ENCODE data around the gene POLD4. TPM values are rescaled to one million over a fixed set of nuclear protein-coding genes. Genes with fewer than 3 reads are reported as not detected.
"Not testable (repeated sequence)": the region's sequence is repeated elsewhere in the genome, so short reads cannot be mapped to it uniquely, and the experiment has no call there.

POLD4 gene
- total RNA-seq (2014; rRNA removed; shearing (Covaris generic)), result 81.8 and 125 TPM in 2 replicates

GRCh38 chr11:67353317-67354074 lies at the start of gene POLD4:
TSS of gene POLD4 (minus strand) at chr11:67353546. CDS start at chr11:67353399, 147 bp downstream.
- peaks cover 65% of the 10 kb centered on the region for H3K4me1 ChIP-seq (replicated peaks)
- peak within 1 kb of the TSS; percentile 95 for H3K27ac ChIP-seq
- DNase-seq (ENCODE audit: low read depth in 1 of 2, low spot score in 2 of 2), result peak; percentile 100
- no peaks in the 10 kb centered on the region for H3K9me3 ChIP-seq (replicated peaks)
- H3K36me3 ChIP-seq, result peaks cover 4% of the 10 kb centered on the region; the same call in 1 of the 2 replicates
- no peaks in the 10 kb centered on the region for H3K27me3 ChIP-seq (replicated peaks)
- peak within 1 kb of the TSS; percentile 46 for H3K4me3 ChIP-seq

GRCh38 chr11:67403085-67403484 lies 49.7 kb upstream of the POLD4 start:
- peaks cover 36% of the 10 kb centered on the region for H3K36me3 ChIP-seq
- not testable (repeated sequence) for H3K4me3 ChIP-seq; H3K27ac ChIP-seq; DNase-seq (ENCODE audit: low read depth in 1 of 2, low spot score in 2 of 2); H3K9me3 ChIP-seq (replicated peaks)
- H3K4me1 ChIP-seq (replicated peaks), result peaks cover 23% of the 10 kb centered on the region
- peaks cover 12% of the 10 kb centered on the region for H3K27me3 ChIP-seq (replicated peaks)

GRCh38 chr11:67402192-67402839 lies 49.0 kb upstream of the POLD4 start:
- peak overlapping the region; percentile 98 for H3K4me3 ChIP-seq
- H3K4me1 ChIP-seq (replicated peaks), result peaks cover 23% of the 10 kb centered on the region
- peak overlapping the region; percentile 96 for H3K27ac ChIP-seq
- peak in 1 of 2 experiments; percentile 83 for DNase-seq (ENCODE audit: low read depth in 1 of 2, low spot score in 2 of 2)
- H3K9me3 ChIP-seq (replicated peaks); H3K27me3 ChIP-seq (replicated peaks): not testable (repeated sequence)
- peaks cover 43% of the 10 kb centered on the region for H3K36me3 ChIP-seq

GRCh38 chr11:67401495-67402191 lies 48.3 kb upstream of the POLD4 start, which contains the start of gene PPP1CA:
TSS of gene PPP1CA (minus strand) at chr11:67401858. CDS start at chr11:67401782, 76 bp downstream.
- Histone ChIP-seq H3K9me3 (replicated peaks) (peaks cover 6% of the 10 kb centered on the region), H3K4me1 (replicated peaks) (peaks cover 23% of the 10 kb centered on the region), H3K27me3 (replicated peaks) (no peaks in the 10 kb centered on the region), H3K4me3 (peak within 1 kb of the TSS; percentile 98), H3K27ac (peak within 1 kb of the TSS; percentile 96), H3K36me3 (peaks cover 48% of the 10 kb centered on the region)
- peak; percentile 97 for DNase-seq (ENCODE audit: low read depth in 1 of 2, low spot score in 2 of 2)

GRCh38 chr11:67400942-67401494 lies 47.7 kb upstream of the POLD4 start:
- Histone ChIP-seq H3K27ac (peak overlapping the region; percentile 96), H3K36me3 (peaks cover 54% of the 10 kb centered on the region), H3K9me3 (replicated peaks) (peaks cover 6% of the 10 kb centered on the region), H3K4me1 (replicated peaks) (peaks cover 23% of the 10 kb centered on the region), H3K27me3 (replicated peaks) (no peaks in the 10 kb centered on the region), H3K4me3 (peak overlapping the region; percentile 98)
- no peak for DNase-seq (ENCODE audit: low read depth in 1 of 2, low spot score in 2 of 2)

GRCh38 chr11:67400251-67400941 lies 47.0 kb upstream of the POLD4 start:
- Histone ChIP-seq H3K4me1 (replicated peaks) (peaks cover 23% of the 10 kb centered on the region), H3K27ac (no peak overlapping the region; the same call in 1 of the 2 replicates), H3K4me3 (peak overlapping the region; percentile 98), H3K9me3 (replicated peaks) (peaks cover 6% of the 10 kb centered on the region), H3K36me3 (peaks cover 61% of the 10 kb centered on the region), H3K27me3 (replicated peaks) (no peaks in the 10 kb centered on the region)
- DNase-seq (ENCODE audit: low read depth in 1 of 2, low spot score in 2 of 2), result no peak

- no peak overlapping the region for H3K4me3 ChIP-seq
Measured at GRCh38 chr11:67398661-67399563, 45.6 kb upstream of the POLD4 start.

GRCh38 chr11:67397986-67398660 lies 44.8 kb upstream of the POLD4 start:
- no peak overlapping the region for H3K4me3 ChIP-seq
- no peaks in the 10 kb centered on the region for H3K27me3 ChIP-seq (replicated peaks)
- no peak overlapping the region for H3K27ac ChIP-seq
- H3K36me3 ChIP-seq, result peaks cover 81% of the 10 kb centered on the region
- H3K9me3 ChIP-seq (replicated peaks), result peaks cover 6% of the 10 kb centered on the region
- no peak for DNase-seq (ENCODE audit: low read depth in 1 of 2, low spot score in 2 of 2)
- peaks cover 23% of the 10 kb centered on the region for H3K4me1 ChIP-seq (replicated peaks)

More at GRCh38 chr11:67398661-67399563, 45.6 kb upstream of the POLD4 start:
- Histone ChIP-seq H3K27me3 (replicated peaks) (no peaks in the 10 kb centered on the region), H3K9me3 (replicated peaks) (peaks cover 6% of the 10 kb centered on the region), H3K36me3 (peaks cover 73% of the 10 kb centered on the region), H3K27ac (no peak overlapping the region), H3K4me1 (replicated peaks) (peaks cover 23% of the 10 kb centered on the region)
- no peak for DNase-seq (ENCODE audit: low read depth in 1 of 2, low spot score in 2 of 2)

- DNase-seq (ENCODE audit: low read depth in 1 of 2, low spot score in 2 of 2), result no peak
- no peak overlapping the region for H3K4me3 ChIP-seq
- no peak overlapping the region for H3K27ac ChIP-seq
- no peaks in the 10 kb centered on the region for H3K27me3 ChIP-seq (replicated peaks)
- peaks cover 87% of the 10 kb centered on the region for H3K36me3 ChIP-seq
- peaks cover 27% of the 10 kb centered on the region for H3K4me1 ChIP-seq (replicated peaks)
- peaks cover 6% of the 10 kb centered on the region for H3K9me3 ChIP-seq (replicated peaks)
Measured at GRCh38 chr11:67397536-67397935, 44.2 kb upstream of the POLD4 start.

- H3K36me3 ChIP-seq, result peaks cover 89% of the 10 kb centered on the region
- no peak overlapping the region for H3K4me3 ChIP-seq
- no peak overlapping the region for H3K27ac ChIP-seq
- H3K27me3 ChIP-seq (replicated peaks), result no peaks in the 10 kb centered on the region
- peaks cover 6% of the 10 kb centered on the region for H3K9me3 ChIP-seq (replicated peaks)
- H3K4me1 ChIP-seq (replicated peaks), result peaks cover 23% of the 10 kb centered on the region
- DNase-seq (ENCODE audit: low read depth in 1 of 2, low spot score in 2 of 2), result no peak
Measured at GRCh38 chr11:67396587-67397389, 43.4 kb upstream of the POLD4 start.

- peaks cover 2% of the 10 kb centered on the region for H3K9me3 ChIP-seq (replicated peaks)
- H3K27me3 ChIP-seq (replicated peaks), result no peaks in the 10 kb centered on the region
- H3K27ac ChIP-seq, result no peak overlapping the region
- H3K36me3 ChIP-seq, result peaks cover 88% of the 10 kb centered on the region
- no peak overlapping the region for H3K4me3 ChIP-seq
- no peak for DNase-seq (ENCODE audit: low read depth in 1 of 2, low spot score in 2 of 2)
- H3K4me1 ChIP-seq (replicated peaks), result peaks cover 24% of the 10 kb centered on the region
Measured at GRCh38 chr11:67396259-67396581, 42.9 kb upstream of the POLD4 start.
